K562 (cell line): ENCODE measurements around the gene ZNF775. TPM values are rescaled to one million over a fixed set of nuclear protein-coding genes. Genes with fewer than 3 reads are reported as not detected.

Experiments
- BRCA1 ChIP-seq, 2 experiments: fragments of 450-650 bp in 1 of 2; sonication (generic) in 1 of 2; formaldehyde crosslinking in 1 of 2; IDR thresholded peaks; 2 replicates each; pipeline versions ENCODE4 v1.5.0 to v1.6.1; 2017 to 2020; ENCODE audit warnings: mild to moderate bottlenecking in 1 of 2, missing genetic modification reagents in 1 of 2
- CBX8 ChIP-seq: fragments of 200-600 bp; sonication (generic); IDR thresholded peaks from 2 replicates; pipeline ENCODE4 v1.6.1; 2012; ENCODE audit warnings: borderline replicate concordance, mixed run types, low read depth, mild to moderate bottlenecking, moderate library complexity, mixed read lengths, low read length, control low read depth, inconsistent platforms; ENCODE audit not compliant: poor library complexity, severe bottlenecking; ENCODE audit errors: extremely low read depth
- CHD1 ChIP-seq: fragments of 200-600 bp; sonication (generic); IDR thresholded peaks from one replicate; pipeline ENCODE4 v1.6.1; 2012; ENCODE audit warnings: mild to moderate bottlenecking, moderate library complexity, low read length, inconsistent platforms
- CSDE1 ChIP-seq, 2 experiments: fragments of 450-650 bp; IDR thresholded peaks; 2 replicates each; pipeline ENCODE4 v1.6.1; 2016; ENCODE audit warnings: mild to moderate bottlenecking in 1 of 2
- DIDO1 ChIP-seq: fragments of 450-650 bp; IDR thresholded peaks from 2 replicates; pipeline ENCODE4 v1.6.1; 2016; ENCODE audit warnings: low read depth, missing biosample characterization, missing genetic modification characterization
- EGR1 ChIP-seq: fragments of 450-650 bp; conservative IDR thresholded peaks from 2 replicates; pipeline ENCODE4 v1.6.1; 2017; ENCODE audit warnings: mild to moderate bottlenecking
- ETV1 ChIP-seq: fragments of 450-650 bp; conservative IDR thresholded peaks from 2 replicates; pipeline ENCODE4 v1.6.1; 2016; ENCODE audit warnings: missing genetic modification characterization, control low read depth, low read depth, missing compliant biosample characterization
- ETV5 ChIP-seq: sonication (generic); formaldehyde crosslinking; IDR thresholded peaks from 2 replicates; pipeline ENCODE4 v1.4.0; 2020; ENCODE audit warnings: low read depth, mild to moderate bottlenecking, missing genetic modification reagents
- FOSL1 ChIP-seq: fragments of 200-800 bp; sonication (Bioruptor generic); conservative IDR thresholded peaks from 2 replicates; pipeline ENCODE4 v1.6.1; 2016; ENCODE audit warnings: missing genetic modification characterization, missing compliant biosample characterization
- FOXJ3 ChIP-seq: sonication (generic); formaldehyde crosslinking; IDR thresholded peaks from 2 replicates; pipeline ENCODE4 v1.4.0; 2020; ENCODE audit warnings: mild to moderate bottlenecking, missing genetic modification reagents
- KDM5B ChIP-seq: fragments of 200-600 bp; sonication (generic); IDR thresholded peaks from 2 replicates; pipeline ENCODE4 v1.6.1; 2012; ENCODE audit warnings: low read depth, mild to moderate bottlenecking, moderate library complexity, low read length, control low read depth, inconsistent platforms; ENCODE audit not compliant: insufficient replicate concordance
- NFATC3 ChIP-seq: fragments of 450-650 bp; IDR thresholded peaks from 2 replicates; pipeline ENCODE4 v1.6.1; 2017; ENCODE audit warnings: mild to moderate bottlenecking
- NFIC ChIP-seq: fragments of 450-650 bp; IDR thresholded peaks from 2 replicates; pipeline ENCODE4 v1.6.1; 2017; ENCODE audit warnings: mild to moderate bottlenecking, inconsistent platforms
- RAD21 ChIP-seq, 2 experiments: fragments of 250-450 bp in 1 of 2; fragments of 450-650 bp in 1 of 2; sonication (Bioruptor Pico) in 1 of 2; formaldehyde crosslinking in 1 of 2; IDR thresholded peaks in 1 of 2; conservative IDR thresholded peaks in 1 of 2; 2 replicates each; pipeline versions ENCODE4 v1.4.0 to v1.8.0; 2020 to 2022; ENCODE audit warnings: mild to moderate bottlenecking in 2 of 2, moderate library complexity in 1 of 2
- TAF7 ChIP-seq: fragments of 450-650 bp; IDR thresholded peaks from 2 replicates; pipeline ENCODE4 v1.6.1; 2016; ENCODE audit warnings: missing genetic modification characterization, missing compliant biosample characterization
- ZNF133 ChIP-seq: fragments of 250-450 bp; sonication (Bioruptor Pico); IDR thresholded peaks from 2 replicates; pipeline ENCODE4 v1.4.0; 2020; ENCODE audit warnings: mild to moderate bottlenecking
- ZNF253 ChIP-seq: fragments of 250-450 bp; sonication (Bioruptor Pico); conservative IDR thresholded peaks from 2 replicates; pipeline ENCODE4 v1.6.1; 2021; ENCODE audit warnings: mild to moderate bottlenecking
- ZNF408 ChIP-seq: fragments of 250-450 bp; sonication (Bioruptor Pico); IDR thresholded peaks from 2 replicates; pipeline ENCODE4 v1.4.0; 2020; ENCODE audit warnings: low read depth, mild to moderate bottlenecking, moderate library complexity
- ZNF764 ChIP-seq: fragments of 250-450 bp; sonication (Bioruptor Pico); IDR thresholded peaks from 2 replicates; pipeline ENCODE4 v1.4.0; 2020; ENCODE audit warnings: low read depth, mild to moderate bottlenecking, moderate library complexity
- polyA plus RNA-seq, 8 experiments: library from polyadenylated mRNA; depleted of rRNA in 4 of 8; stranded (reverse) in 5 of 8; unstranded in 3 of 8; fragments of >200 nt; fragmentation: Nextera tagmentation in 2 of 8; fragmentation: Illumina TruSeq in 1 of 8; extraction: Ambion mirVana in 2 of 8; extraction: Trizol in 1 of 8; gene quantifications; 2 replicates each; pipeline versions ENCODE4 v1.2.1 to v1.2.3, GENCODE V29; 2011 to 2014; ENCODE audit warnings: inconsistent platforms in 1 of 8, missing spikeins in 1 of 8
- total RNA-seq, 7 experiments: library from RNA; depleted of rRNA in 6 of 7; stranded (reverse); fragments of >200 nt in 6 of 7; fragmentation: Illumina TruSeq in 2 of 7; extraction: Trizol in 2 of 7; gene quantifications; 2 replicates each; pipeline versions ENCODE4 v1.2.1 to v1.2.3, GENCODE V29; 2011 to 2021; ENCODE audit warnings: low replicate concordance in 1 of 7
- TF ChIP-seq, protein P1 (sequence below): IDR thresholded peaks from 3 replicates; pipeline ENCODE4 v1.6.1; 2011; ENCODE audit warnings: borderline replicate concordance, mild to moderate bottlenecking; ENCODE audit not compliant: insufficient read length, insufficient read depth
- TF ChIP-seq, protein P2 (sequence below): fragments of 450-650 bp; IDR thresholded peaks from 2 replicates; pipeline ENCODE4 v1.6.1; 2016; ENCODE audit warnings: antibody characterized with exemption
- TF ChIP-seq, protein P3 (sequence below): sonication (generic); formaldehyde crosslinking; IDR thresholded peaks from 2 replicates; pipeline ENCODE4 v1.8.1; 2023; ENCODE audit warnings: mild to moderate bottlenecking, missing genetic modification reagents
- TF ChIP-seq, protein P4 (sequence below): fragments of 450-650 bp; formaldehyde crosslinking; IDR thresholded peaks from 2 replicates; pipeline ENCODE4 v1.4.0; 2020; ENCODE audit warnings: mild to moderate bottlenecking

ZNF775 gene
- total and polyA plus RNA-seq, 9 of the 15 experiments (the other 6 are each of a cell fraction or from before 2014, with no cell fraction given) = 0.04 to 18.7 (median 4.9) TPM

DNA sequence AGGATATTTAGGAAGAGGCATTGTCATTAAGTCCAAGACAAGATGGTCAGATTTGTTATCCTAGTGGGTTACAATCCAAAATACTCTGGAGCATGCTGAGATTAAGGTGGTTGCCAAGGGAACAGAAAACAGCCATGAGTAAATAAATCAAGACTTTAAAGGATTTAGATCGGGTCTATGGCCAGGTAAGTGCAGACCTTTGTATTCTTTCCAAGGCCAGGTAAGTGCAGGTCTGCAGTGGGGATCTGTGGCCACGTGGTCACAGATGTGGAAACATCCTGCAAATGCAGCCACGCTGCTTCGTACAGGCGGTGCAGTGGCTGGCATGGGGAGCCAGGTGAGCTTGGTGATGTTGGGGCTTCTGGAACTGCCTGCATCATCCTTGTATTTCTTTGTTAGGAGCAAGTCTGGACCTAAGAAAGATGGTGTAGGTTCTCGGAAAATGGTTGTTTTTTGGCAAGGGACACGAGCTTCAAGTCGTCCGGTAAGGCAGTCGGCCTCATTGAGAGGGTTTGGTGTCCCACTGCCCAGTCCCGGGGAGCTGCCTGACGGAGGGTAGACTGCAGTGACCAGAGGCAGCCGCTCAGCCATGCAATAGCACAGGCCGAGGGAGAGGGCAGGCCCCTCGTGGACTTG is 21.8 kb downstream of the ZNF775 start (continued):
- TF ChIP-seq BRCA1 (IDR thresholded peaks at IDR 0.05) (no peak), BRCA1 (CRISPR knock-in tag; IDR thresholded peaks at IDR 0.05) (0 out of 2 replicates have a peak, but pooled peaks have one; percentile 58), CSDE1 (IDR thresholded peaks at IDR 0.05) (0 out of 4 replicates have a peak, but pooled peaks of 1 of the 2 experiments have one; percentile 7), TAF7 (tag) (no peak), NFIC (0 out of 2 replicates have a peak, but pooled peaks have one; percentile 1), ZNF133 (CRISPR knock-in tag) (no peak), EGR1 (no peak), ZNF408 (no peak), ZNF764 (CRISPR knock-in tag) (no peak), RAD21 (CRISPR knock-in tag; conservative IDR thresholded peaks at IDR 0.05 in 1 of 2, IDR thresholded peaks at IDR 0.05 in 1 of 2) (0 out of 4 replicates have a peak, but pooled peaks of 1 of the 2 experiments have one; percentile 7), KDM5B (no peak), CBX8 (no peak), ZNF253 (CRISPR knock-in tag) (no peak), CHD1 (no peak), ETV1 (tag) (no peak), FOSL1 (tag) (no peak), NFATC3 (no peak), FOXJ3 (peak; percentile 41; the same call in 1 of the 2 replicates), DIDO1 (no peak), ETV5 (CRISPR knock-in tag) (no peak)
- TF ChIP-seq, protein P1, sequence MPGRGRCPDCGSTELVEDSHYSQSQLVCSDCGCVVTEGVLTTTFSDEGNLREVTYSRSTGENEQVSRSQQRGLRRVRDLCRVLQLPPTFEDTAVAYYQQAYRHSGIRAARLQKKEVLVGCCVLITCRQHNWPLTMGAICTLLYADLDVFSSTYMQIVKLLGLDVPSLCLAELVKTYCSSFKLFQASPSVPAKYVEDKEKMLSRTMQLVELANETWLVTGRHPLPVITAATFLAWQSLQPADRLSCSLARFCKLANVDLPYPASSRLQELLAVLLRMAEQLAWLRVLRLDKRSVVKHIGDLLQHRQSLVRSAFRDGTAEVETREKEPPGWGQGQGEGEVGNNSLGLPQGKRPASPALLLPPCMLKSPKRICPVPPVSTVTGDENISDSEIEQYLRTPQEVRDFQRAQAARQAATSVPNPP = no peak
- TF ChIP-seq, protein P2, sequence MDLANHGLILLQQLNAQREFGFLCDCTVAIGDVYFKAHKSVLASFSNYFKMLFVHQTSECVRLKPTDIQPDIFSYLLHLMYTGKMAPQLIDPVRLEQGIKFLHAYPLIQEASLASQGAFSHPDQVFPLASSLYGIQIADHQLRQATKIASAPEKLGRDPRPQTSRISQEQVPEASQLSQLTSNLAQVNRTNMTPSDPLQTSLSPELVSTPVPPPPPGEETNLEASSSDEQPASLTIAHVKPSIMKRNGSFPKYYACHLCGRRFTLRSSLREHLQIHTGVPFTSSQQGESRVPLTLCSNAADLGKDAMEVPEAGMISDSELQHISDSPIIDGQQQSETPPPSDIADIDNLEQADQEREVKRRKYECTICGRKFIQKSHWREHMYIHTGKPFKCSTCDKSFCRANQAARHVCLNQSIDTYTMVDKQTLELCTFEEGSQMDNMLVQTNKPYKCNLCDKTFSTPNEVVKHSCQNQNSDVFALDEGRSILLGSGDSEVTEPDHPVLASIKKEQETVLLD = no peak
- TF ChIP-seq, protein P3, sequence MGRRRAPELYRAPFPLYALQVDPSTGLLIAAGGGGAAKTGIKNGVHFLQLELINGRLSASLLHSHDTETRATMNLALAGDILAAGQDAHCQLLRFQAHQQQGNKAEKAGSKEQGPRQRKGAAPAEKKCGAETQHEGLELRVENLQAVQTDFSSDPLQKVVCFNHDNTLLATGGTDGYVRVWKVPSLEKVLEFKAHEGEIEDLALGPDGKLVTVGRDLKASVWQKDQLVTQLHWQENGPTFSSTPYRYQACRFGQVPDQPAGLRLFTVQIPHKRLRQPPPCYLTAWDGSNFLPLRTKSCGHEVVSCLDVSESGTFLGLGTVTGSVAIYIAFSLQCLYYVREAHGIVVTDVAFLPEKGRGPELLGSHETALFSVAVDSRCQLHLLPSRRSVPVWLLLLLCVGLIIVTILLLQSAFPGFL (CRISPR knock-in tag) = 0 out of 2 replicates have a peak, but pooled peaks have one; percentile 21
- TF ChIP-seq, protein P4, sequence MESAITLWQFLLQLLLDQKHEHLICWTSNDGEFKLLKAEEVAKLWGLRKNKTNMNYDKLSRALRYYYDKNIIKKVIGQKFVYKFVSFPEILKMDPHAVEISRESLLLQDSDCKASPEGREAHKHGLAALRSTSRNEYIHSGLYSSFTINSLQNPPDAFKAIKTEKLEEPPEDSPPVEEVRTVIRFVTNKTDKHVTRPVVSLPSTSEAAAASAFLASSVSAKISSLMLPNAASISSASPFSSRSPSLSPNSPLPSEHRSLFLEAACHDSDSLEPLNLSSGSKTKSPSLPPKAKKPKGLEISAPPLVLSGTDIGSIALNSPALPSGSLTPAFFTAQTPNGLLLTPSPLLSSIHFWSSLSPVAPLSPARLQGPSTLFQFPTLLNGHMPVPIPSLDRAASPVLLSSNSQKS (CRISPR knock-in tag) = no peak
